ENCODE results near the gene NFIB. TPM values are rescaled to one million over a fixed set of nuclear protein-coding genes. Genes with fewer than 3 reads are reported as not detected.

Gene NFIB
- total and polyA plus RNA-seq, 10 of the 15 experiments (the other 5 are each of a cell fraction or from before 2014, with no cell fraction given) = under 0.01 to 0.19 (median 0.05) TPM; not detected in 3

DNA sequence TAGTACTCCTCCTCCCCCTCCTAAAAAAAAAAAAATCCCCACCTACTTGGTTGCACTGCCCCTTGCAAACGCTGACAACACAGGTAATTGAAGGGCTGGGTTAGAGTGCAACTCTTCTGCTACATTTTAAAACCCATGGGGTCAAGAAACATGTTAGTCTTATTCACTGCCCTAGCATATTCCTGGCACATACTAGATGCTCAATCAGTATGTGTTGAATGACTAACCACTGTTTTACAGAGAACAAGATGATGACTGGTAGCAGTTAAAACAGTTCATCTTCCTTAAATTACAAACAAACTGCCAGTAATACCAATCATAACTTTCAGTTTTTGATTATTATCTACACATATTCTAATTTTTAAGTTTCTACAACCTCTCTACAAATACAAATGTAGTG lies 124.4 kb downstream of the NFIB start (continued):
- no peak for TF ChIP-seq ETV6 (conservative IDR thresholded peaks at IDR 0.05 in 1 of 2, IDR thresholded peaks at IDR 0.05 in 1 of 2; ENCODE audit: borderline replicate concordance in 1 of 2, low read depth in 1 of 2)
- no peak for TF ChIP-seq PAX5 (IDR thresholded peaks at IDR 0.05; ENCODE audit: borderline replicate concordance, low read depth, low read length)
- no peak for TF ChIP-seq FOS (IDR thresholded peaks at IDR 0.05; ENCODE audit: borderline replicate concordance, extremely low read depth, insufficient read length)
- no peak for TF ChIP-seq CBX3 (IDR thresholded peaks at IDR 0.05; ENCODE audit: borderline replicate concordance, low read depth)
- TF ChIP-seq CUX1 (IDR thresholded peaks at IDR 0.05; ENCODE audit: insufficient replicate concordance, low read depth, low read length) = no peak
- no peak for TF ChIP-seq BHLHE40 (IDR thresholded peaks at IDR 0.05; ENCODE audit: borderline replicate concordance in 1 of 2, low read depth in 2 of 2, low read length in 1 of 2)
- no peak for TF ChIP-seq TARDBP (IDR thresholded peaks at IDR 0.05; ENCODE audit: borderline replicate concordance)
- TF ChIP-seq ZNF384 (IDR thresholded peaks at IDR 0.05; ENCODE audit: borderline replicate concordance, low read depth, low read length) = no peak

Data from GM12878 (cell line).